HCT116 (cell line): ENCODE results near the gene KRTAP17-1.

Source experiments
- CBX3 ChIP-seq: IDR thresholded peaks from 2 replicates; pipeline ENCODE4 v1.6.1; 2012; ENCODE audit warnings: low read depth
- EZH2 ChIP-seq: fragments of 200-600 bp; sonication (generic); IDR thresholded peaks from 2 replicates; pipeline ENCODE4 v1.6.1; 2017; ENCODE audit warnings: antibody characterized with exemption, mixed run types
- JUND ChIP-seq: IDR thresholded peaks from 2 replicates; pipeline ENCODE4 v1.6.1; 2012
- POLR2A ChIP-seq: IDR thresholded peaks from 2 replicates; pipeline ENCODE4 v1.7.0; 2011; ENCODE audit warnings: borderline replicate concordance; ENCODE audit not compliant: insufficient read depth, insufficient read length; ENCODE audit errors: extremely low read depth
- POLR2AphosphoS5 ChIP-seq: IDR thresholded peaks from 2 replicates; pipeline ENCODE4 v1.6.1; 2011; ENCODE audit warnings: mild to moderate bottlenecking, low read depth, low read length, moderate library complexity
- RAD21 ChIP-seq: IDR thresholded peaks from 2 replicates; pipeline ENCODE4 v1.6.1; 2012; ENCODE audit warnings: low read depth, mild to moderate bottlenecking
- TF ChIP-seq, protein P1 (sequence below), 3 experiments: fragments of 200-600 bp in 1 of 3; sonication (generic) in 1 of 3; IDR thresholded peaks in 2 of 3; conservative IDR thresholded peaks in 1 of 3; 2 replicates each; pipeline ENCODE4 v1.5.1; 2012 to 2017; ENCODE audit warnings: low read depth in 2 of 3, low read length in 2 of 3, antibody characterized with exemption in 1 of 3, borderline replicate concordance in 1 of 3, control low read depth in 1 of 3, mild to moderate bottlenecking in 1 of 3, mixed read lengths in 1 of 3, mixed run types in 1 of 3, moderate library complexity in 1 of 3; ENCODE audit not compliant: insufficient read depth in 1 of 3
- TF ChIP-seq, protein P2 (sequence below): IDR thresholded peaks from 2 replicates; pipeline ENCODE4 v1.6.1; 2011; ENCODE audit warnings: mild to moderate bottlenecking, low read length, moderate library complexity; ENCODE audit not compliant: insufficient replicate concordance; ENCODE audit errors: extremely low read depth
- TF ChIP-seq, protein P3 (sequence below): IDR thresholded peaks from 2 replicates; pipeline ENCODE4 v1.6.1; 2012; ENCODE audit warnings: low read depth
- TF ChIP-seq, protein P4 (sequence below): IDR thresholded peaks from 2 replicates; pipeline ENCODE4 v1.6.1; 2012

DNA sequence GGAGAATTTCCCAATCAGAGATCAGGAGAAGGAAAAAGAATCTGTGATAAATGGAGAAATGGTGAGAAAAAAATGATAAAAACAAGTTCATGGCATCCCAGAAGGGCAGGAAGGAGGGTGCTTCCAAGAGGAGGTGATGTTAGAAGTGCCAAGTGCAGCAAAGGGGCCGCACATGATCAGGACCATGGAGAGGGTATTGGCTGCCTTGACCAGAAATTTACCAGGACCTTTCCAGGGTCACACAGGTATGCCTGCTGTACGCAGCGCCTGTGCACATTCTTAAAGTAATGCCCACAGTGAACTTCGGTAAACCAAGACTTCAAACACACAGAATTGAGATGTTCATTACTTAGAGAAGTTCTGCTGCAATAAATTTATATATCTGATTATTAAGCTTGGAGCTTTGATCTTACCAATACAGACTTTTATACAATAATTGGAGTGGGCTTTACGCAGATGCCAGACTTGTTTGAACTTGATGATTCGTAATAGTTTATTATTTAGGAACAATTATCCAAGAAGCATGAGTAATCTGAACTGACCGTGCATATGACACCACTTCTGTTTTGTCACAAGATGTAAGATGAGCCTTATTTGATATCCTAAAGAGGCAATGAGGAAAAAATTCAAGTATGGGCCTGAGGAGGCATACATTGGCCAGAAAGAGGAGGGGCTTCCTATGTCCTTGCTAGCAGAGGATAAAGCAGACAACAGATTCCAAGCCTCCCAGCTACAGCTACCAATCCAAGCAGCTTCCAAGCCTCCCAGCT, 37.3 kb upstream of the KRTAP17-1 start:
- TF ChIP-seq EZH2, result no peak
- TF ChIP-seq, protein P1, sequence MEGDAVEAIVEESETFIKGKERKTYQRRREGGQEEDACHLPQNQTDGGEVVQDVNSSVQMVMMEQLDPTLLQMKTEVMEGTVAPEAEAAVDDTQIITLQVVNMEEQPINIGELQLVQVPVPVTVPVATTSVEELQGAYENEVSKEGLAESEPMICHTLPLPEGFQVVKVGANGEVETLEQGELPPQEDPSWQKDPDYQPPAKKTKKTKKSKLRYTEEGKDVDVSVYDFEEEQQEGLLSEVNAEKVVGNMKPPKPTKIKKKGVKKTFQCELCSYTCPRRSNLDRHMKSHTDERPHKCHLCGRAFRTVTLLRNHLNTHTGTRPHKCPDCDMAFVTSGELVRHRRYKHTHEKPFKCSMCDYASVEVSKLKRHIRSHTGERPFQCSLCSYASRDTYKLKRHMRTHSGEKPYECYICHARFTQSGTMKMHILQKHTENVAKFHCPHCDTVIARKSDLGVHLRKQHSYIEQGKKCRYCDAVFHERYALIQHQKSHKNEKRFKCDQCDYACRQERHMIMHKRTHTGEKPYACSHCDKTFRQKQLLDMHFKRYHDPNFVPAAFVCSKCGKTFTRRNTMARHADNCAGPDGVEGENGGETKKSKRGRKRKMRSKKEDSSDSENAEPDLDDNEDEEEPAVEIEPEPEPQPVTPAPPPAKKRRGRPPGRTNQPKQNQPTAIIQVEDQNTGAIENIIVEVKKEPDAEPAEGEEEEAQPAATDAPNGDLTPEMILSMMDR (IDR thresholded peaks at IDR 0.05 in 2 of 3, conservative IDR thresholded peaks at IDR 0.05 in 1 of 3; ENCODE audit: borderline replicate concordance in 1 of 3, insufficient read depth in 1 of 3, low read depth in 2 of 3, low read length in 2 of 3), result no peak
- TF ChIP-seq POLR2A, result no peak
- TF ChIP-seq, protein P2, sequence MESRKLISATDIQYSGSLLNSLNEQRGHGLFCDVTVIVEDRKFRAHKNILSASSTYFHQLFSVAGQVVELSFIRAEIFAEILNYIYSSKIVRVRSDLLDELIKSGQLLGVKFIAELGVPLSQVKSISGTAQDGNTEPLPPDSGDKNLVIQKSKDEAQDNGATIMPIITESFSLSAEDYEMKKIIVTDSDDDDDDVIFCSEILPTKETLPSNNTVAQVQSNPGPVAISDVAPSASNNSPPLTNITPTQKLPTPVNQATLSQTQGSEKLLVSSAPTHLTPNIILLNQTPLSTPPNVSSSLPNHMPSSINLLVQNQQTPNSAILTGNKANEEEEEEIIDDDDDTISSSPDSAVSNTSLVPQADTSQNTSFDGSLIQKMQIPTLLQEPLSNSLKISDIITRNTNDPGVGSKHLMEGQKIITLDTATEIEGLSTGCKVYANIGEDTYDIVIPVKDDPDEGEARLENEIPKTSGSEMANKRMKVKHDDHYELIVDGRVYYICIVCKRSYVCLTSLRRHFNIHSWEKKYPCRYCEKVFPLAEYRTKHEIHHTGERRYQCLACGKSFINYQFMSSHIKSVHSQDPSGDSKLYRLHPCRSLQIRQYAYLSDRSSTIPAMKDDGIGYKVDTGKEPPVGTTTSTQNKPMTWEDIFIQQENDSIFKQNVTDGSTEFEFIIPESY, result no peak
- no peak for TF ChIP-seq JUND
- TF ChIP-seq RAD21, result no peak
- TF ChIP-seq POLR2AphosphoS5, result no peak
- TF ChIP-seq, protein P3, sequence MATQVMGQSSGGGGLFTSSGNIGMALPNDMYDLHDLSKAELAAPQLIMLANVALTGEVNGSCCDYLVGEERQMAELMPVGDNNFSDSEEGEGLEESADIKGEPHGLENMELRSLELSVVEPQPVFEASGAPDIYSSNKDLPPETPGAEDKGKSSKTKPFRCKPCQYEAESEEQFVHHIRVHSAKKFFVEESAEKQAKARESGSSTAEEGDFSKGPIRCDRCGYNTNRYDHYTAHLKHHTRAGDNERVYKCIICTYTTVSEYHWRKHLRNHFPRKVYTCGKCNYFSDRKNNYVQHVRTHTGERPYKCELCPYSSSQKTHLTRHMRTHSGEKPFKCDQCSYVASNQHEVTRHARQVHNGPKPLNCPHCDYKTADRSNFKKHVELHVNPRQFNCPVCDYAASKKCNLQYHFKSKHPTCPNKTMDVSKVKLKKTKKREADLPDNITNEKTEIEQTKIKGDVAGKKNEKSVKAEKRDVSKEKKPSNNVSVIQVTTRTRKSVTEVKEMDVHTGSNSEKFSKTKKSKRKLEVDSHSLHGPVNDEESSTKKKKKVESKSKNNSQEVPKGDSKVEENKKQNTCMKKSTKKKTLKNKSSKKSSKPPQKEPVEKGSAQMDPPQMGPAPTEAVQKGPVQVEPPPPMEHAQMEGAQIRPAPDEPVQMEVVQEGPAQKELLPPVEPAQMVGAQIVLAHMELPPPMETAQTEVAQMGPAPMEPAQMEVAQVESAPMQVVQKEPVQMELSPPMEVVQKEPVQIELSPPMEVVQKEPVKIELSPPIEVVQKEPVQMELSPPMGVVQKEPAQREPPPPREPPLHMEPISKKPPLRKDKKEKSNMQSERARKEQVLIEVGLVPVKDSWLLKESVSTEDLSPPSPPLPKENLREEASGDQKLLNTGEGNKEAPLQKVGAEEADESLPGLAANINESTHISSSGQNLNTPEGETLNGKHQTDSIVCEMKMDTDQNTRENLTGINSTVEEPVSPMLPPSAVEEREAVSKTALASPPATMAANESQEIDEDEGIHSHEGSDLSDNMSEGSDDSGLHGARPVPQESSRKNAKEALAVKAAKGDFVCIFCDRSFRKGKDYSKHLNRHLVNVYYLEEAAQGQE, result peak; percentile 67
- TF ChIP-seq CBX3, result no peak
- TF ChIP-seq, protein P4, sequence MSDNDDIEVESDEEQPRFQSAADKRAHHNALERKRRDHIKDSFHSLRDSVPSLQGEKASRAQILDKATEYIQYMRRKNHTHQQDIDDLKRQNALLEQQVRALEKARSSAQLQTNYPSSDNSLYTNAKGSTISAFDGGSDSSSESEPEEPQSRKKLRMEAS, result no peak
